GM18873 (cell line): ENCODE results near the gene SHQ1.
A peak's percentile ranks its signal among the peaks of the same experiment; 100 is the strongest.

Experiments used
- ATAC-seq: cut with Tn5 transposase; IDR thresholded peaks from one replicate; pipeline ENCODE4 v1.9.1; 2021; ENCODE audit warnings: mild to moderate bottlenecking, moderate library complexity, moderate number of reproducible peaks; ENCODE audit not compliant: unreplicated experiment, low FRiP score

The SHQ1 gene

DNA sequence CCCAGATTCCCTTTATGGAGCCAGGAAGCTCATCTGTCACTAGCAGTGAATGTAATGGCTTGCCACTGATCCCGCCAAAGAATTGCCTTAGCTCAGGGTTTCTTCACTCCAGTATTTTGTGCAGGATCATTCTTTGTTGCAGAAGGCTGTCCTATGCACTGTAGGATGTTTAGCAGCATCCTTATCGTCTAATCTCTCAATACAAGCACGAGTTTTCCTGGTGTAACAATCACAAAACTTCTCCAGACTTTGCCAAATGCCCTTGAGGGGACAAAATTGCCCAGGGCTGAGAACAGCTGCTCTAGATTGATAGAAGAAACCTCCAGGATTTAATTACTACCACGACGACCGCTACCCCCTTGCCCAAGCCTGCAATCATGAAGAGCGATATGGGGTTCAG, 6.8 kb upstream of the SHQ1 start:
- ATAC-seq = no peak

DNA sequence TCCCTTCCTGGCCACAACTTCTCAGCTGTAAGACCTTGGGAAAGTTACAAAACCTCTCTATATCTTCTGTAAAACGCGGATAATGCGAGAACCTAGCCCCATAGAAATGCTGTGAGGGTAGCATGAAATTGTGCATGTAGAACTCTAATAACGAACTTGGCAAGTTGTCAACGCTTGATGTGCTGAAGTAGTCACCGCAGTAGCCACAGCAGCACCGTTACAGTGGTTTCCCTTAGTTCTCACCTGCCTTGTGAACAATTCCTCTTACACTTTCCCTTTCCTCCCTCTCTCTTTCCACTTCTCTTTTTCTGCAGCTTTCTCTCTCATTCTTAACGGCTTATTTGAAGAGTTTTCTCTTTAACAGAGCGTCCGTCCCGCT, 447 bp upstream of the SHQ1 start:
- peak; percentile 26 for ATAC-seq

DNA sequence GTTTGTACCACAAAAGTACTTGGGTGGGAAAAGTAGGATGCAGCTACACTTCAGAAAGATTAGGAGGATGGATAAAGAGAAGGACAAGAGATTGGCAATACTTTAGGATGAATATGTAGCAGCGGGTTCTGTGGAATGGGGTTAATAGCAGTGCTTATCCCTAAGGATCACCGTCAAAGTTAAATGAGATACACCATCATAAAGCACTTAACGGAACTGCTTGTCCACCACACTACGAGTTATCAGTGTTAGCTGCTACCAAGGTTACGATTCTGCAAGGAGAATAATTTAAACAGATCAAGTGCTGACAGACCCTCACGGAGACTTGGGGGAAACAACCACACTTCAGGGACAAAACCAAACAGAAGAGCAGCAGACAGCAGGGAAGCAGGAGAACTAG, 963 bp downstream of the SHQ1 start:
- ATAC-seq = no peak

DNA sequence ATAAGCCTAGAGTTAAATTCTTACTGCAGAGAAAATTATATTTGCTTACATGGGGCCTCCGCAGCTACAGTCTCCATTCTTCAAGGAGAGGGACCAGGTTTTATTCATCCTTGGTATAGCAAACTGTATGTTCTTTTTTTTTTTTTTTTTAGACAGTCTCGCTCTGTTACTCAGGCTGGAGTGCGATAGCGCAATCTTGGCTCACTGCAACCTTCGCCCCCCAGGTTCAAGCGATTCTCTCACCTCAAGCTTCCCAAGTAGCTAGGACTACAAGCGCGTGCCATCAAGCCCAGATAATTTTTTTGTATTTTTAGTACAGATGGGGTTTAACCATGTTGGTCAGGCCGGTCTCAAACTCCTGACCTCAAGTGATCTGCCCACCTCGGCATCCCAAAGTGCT, 2.1 kb downstream of the SHQ1 start:
- ATAC-seq = no peak

DNA sequence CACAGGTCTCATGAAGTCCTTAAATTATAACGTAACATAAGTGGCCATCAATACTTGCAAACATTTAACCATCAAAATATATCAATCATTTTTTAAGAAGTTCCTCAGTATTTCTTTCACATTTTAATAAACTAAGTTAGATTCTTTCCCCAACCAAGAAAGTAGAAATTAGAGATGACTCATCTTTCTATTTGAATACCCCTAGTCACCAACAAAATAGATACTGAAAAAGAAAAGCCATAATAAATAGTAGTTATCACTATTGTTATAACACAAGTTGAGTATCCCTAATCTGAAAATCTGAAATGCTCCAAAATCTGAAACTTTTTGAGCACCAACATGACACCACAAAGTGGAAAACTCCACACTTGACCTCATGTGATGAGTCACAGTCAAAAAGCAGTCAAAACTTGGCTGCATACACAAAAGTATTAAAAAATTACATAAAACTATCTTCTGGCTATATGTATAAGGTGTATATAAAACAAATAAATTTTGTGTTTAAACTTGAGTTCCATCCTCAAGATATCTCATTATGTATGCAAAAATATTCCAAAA, 3.7 kb downstream of the SHQ1 start:
- ATAC-seq = no peak

DNA sequence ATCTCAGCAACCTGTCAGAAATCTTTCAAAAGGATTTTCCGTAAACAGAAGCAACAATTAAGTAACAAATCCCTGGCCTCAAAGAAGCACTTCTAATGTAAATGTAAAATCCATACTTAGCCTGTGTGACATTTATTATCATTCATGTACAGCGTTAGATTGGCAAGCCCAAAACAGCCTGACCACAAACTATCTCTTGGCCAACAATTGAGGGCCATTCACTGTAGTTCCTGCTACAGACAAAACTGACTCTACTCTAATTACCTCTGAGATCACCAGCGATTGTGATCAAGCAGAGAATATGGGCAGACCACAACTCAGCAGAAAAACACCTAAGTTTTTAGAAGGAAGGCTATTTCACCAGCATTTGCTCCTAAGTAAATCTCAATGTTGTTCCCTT, 9.2 kb downstream of the SHQ1 start:
- no peak for ATAC-seq

DNA sequence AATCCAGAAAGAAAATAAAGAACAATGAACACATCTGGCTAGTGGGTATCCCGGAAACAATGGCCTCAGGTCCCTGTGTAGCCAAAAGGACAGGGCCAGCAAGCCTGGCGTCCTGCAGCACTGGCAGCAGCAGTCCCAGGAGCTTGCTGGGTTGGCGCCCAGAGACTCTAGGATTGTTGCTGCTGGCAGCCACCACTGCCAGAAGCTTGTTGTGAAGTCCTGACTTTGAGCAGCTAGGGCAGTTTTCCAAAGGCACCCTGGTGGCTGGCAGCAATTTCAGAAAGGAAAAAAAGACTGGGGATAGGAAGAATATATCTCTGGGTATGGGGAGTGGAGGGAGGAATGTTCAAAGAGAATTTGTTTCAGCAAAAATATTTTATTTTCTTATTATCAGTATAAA, 11.3 kb downstream of the SHQ1 start:
- ATAC-seq = no peak

DNA sequence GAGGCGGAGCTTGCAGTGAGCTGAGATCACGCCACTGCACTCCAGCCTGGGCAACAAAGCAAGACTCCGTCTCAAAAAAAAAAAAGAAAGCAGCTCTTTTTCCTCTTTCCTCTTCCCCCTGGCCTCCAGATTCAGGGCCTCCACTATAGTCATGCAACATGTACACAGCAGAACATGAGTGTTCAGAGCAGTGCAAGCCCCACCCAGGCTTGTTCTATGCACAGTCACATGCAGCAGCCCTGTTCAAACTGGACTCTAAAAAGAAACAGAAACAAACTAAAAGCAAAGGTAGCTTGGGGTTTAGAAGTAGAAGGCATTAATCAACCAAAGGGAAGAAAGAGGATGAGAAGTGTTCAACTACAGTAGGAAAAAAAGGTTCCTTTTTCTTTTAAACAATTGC, 11.8 kb downstream of the SHQ1 start:
- ATAC-seq = no peak

DNA sequence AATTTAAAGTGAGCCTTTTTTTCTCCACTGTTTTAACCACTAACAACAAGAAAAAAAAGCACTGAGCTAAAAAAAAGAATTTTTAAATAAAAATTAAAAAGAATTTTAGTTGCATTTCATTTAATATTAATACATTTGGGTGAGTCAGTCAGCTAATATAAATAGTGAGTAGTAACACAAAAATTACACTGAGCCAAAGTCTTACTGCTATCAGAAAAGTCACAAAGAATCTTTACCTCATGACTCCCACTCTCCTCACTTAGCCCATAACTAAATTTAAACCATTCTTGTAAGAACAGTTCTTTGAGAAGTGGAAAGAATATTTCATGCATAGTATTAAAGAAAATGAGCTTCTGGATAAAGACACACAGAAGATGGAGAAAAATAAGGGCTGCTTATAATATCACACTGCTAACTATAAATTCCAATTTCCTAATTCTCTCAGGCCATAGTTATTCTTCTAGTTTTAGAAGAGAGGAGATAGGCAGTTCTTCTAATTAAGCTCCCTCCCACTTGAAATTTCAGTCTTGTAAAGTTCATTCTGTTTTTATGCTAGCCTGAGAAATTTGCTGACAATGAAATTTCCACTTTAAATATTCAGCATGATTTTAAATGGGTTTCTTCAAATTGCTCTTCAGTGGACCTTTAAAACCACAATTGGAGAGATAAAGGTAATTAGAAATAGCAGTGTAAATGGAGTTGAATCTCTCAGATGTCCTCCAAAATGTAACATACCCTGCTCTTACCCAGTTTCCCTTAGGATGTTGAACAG, 17.6 kb downstream of the SHQ1 start:
- ATAC-seq = no peak

DNA sequence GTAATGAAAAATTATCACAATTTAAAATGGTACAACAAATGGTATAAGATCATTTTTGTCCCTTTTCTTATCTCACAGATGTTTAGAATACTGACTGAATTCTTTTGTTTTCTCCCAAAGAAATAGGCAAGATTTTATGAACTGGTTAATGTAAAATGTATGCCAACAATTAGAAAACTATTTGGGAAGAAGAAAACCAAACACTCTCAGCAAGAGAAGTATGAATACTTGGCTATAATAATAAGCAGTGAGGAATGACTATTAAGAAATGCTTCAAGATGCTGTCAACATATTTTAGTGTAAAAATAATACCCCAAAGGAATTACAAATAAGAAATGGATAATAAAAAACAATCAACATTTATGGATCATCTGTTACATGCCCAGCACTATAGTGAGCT, 18.5 kb downstream of the SHQ1 start:
- no peak for ATAC-seq

DNA sequence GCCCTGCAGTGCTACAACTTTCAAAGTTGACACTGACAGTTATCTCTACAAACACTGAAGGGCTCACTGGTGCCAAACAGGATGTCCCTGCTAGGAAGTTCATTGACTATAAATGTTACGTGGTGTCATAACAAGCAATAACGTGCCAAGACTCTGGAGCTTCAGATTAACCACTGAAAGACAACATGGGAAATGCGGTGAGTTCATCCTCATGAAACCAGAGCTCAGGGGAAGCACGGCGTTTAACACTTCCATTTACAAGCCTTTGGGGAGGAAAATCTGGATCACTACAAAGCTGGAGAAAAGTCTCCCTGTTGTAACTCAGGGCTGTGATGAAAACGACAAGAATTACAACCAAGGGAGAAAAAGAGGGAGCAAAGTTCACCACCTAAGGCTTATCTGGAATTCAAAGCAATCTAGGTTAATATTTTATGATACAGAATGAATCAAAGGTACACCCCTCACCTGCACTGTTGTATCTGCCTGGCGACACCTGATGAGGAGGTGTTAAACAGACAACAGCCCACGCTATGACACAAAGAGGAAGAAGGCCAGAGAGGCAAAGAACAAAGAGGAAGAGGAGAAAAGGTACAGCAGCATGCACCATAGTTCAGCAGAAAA, 27.0 kb downstream of the SHQ1 start:
- ATAC-seq = no peak

DNA sequence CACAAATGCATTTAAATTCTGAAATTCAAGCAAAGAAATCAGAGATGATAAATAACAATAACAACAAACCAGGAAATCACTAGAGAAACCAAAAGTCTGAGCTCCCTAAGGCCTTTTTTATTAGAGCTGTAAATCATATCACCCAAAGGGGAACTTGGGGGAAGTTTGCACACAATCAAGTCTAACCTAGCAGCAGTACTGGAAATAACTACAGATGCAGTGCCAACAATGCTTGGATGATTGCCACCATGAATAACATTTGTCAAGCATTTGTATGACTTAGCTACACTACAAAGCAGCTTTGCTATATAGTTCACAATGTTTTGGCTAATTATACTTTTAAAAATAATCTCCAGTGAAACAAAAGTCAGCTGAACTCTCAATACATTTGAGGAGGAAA, 27.8 kb downstream of the SHQ1 start:
- ATAC-seq = no peak

DNA sequence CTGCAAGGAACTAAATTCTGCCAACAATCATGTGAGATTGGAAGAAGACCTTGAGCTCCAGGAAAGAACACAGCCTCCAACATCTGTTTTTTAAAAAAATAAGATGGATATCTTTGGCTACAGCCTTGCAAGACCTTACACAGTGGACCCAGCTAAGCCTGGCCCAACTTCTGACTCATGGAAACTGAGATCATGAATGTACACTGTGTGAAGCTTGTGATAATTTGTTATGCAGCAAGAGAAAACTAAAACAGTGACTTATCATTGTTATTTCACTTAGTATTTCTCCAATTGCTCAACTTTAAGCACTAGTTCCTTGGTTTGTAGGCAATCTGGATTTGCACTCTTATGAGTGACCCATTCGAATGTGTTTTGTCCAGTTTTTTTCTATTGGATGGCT, 29.3 kb downstream of the SHQ1 start:
- ATAC-seq = no peak

DNA sequence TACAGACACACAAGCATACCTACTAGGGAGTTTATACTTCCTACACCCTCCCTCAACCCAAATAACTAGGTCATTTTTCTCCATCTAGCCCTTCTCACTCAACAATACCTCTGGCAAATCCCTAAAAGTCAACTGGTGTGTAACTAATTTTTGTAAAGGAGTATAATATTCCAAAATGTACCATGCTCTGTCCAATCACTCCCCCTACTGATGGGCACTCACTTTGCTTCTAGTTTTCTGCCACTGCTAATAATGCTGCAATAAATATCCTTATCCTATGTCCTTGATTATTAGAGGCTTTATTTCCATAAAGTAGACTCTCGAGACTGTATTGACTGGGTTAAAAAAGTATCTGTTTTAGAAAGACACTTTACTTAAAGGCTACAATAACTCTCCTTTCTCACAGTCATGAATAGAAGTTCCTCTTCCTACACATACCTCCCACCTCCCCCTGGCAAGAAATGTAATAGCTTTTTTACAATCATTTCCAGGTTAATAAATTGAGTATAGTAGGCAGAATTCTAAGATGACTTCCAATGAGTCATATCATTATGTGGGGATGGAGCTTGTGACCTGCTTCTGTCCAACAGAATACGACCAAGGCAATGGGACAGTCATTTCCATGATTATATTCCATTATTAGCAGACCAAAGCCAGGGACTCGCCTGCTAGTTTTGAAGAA, 30.0 kb downstream of the SHQ1 start:
- ATAC-seq = no peak

DNA sequence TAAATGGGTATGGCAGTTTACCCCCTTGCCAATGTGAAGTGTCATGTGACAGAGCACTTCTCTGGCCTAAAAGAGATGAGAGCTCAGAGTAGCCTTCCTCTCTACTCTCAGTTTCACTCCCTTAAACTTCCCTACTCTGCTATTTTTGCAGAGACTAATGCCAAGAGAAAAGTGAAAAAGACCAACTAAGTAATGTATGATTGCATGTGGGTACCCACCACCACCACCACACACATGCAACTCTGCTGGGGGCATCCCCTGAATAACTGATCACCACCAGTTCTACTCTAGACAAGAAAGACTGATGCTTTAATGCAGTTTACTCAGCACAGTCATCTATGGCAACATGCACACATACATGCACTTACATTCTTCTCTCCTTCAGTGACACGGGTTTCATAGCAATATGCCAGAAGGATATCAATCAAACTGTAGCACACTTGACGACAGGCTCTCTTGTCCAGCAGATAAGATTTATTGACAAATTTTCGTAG, 31.3 kb downstream of the SHQ1 start:
- peak; percentile 74 for ATAC-seq

DNA sequence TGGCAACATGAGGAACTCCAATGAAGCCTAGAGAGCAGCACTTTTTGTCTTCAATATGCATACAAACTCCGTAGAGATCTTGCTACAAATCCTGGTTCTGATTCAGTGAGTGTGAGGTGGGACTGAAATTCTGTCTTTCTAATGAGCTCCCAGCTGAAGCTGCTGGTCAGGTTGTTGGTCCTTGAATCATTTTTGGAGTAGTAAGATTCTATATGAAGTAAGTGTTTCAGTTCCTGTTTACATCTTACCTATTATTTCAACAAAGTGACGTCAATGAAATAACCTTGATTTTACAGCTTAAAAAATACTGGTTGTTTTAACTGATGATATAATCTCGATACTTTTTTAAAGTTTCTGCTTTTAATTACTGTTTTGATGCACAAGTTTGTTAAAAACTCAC, 33.9 kb downstream of the SHQ1 start:
- ATAC-seq = peak; percentile 45

DNA sequence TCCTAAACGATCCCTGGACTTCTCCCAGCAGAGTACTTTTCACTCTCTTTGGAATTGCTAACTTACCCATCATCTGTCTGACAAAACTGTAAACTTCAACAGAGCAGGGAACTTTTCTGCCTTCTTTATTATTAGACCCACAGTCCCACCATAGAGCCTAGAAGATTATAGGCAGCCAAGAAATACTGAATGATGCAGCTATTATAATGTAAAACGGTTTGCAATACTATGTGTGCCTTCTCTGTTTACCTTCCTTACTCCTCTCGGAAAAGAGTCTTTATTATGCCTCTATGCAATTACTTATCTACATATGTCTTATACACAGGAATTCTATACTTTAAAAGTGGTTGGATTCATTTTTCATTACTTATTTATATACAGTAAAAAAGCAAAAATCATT, 36.0 kb downstream of the SHQ1 start:
- ATAC-seq = no peak

DNA sequence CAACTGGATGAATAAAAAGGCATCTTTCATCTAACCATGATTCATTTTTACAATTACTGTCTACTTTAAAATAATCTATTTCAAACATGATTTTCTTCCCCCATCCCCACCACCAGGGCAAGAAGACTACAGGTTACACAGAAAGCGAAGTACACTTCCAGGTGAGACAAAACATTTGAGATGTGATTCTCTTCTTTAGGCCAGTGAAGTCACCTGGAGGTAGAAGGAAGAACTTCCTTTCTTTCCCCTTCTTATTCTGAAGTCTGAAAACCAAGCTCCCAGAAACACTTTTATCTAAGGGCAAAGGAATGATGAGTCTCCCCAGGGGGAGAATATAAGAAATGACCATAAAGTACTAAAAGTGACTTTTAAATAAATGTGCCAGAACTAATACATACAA, 36.7 kb downstream of the SHQ1 start:
- no peak for ATAC-seq

DNA sequence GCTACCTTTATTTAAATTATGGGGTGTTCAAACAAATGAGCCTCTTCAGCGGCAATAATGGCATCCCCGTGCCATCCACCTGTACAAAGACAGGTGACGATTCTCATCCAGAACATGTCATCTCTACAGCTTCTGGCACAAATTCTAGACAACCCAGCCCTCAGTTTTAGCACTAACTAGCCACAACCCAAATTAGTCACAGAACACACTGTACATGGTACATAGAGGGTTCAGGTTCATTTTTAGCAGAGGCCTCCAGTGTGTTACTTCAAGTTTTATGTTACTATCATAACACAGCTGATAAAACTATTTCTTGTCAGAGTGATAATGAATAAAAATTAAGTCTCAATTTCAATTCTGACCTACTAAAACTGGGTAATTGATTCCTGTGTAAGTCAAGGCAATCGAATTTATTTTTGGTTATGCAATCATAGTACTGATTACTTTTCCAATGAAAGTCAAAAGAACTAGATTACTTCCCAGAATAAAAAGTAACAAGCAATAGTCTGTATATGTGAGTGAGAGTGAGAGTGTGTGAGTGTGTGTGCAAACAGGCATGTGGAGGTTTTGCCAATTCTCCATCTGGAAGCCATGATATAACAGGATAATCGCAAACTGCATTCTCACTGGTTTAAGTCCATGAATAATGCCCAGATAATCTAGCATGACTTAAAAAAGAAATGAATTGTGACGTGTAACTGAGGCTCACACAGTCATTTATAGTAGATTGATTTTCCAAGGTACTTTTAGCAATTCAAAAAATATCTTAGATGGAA, 37.4 kb downstream of the SHQ1 start:
- ATAC-seq = no peak

DNA sequence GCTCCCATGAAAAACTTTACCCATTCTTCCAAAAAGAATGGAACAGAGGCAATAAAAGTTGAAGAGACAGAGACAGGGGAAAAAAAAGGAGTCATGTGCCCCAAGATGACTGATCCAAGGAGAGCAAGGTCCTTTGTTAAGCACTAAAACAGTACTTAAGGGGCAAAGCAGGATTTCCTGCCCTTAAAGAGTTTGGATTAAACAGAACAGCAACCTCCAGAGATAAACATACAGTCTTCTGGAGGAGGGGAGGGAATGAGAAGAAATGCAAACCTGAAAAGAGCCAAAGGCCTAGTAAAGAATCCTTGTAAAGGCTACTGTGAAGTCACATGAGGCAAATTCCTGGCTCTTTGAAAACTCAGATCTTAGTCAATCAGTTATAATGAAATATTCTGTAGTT, 38.2 kb downstream of the SHQ1 start:
- ATAC-seq = no peak

DNA sequence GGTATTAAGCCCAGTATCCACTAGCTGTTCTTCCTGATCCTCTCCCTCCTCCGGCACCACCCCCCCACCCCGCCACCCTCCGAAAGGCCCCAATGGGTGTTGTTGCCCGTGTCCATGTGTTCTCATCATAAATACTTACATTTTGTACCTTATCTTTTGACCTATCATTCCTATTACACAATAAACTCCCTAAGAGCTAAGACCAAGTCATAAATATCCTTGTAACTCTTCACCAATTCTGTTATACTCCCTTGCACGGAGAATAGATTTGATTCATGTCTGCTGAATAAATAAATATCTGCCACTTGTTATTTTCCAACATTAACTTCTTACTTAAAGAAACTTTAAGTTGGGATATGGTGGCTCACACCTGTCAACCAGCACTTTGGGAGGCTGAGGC, 43.9 kb downstream of the SHQ1 start:
- ATAC-seq = no peak
